Activated T-cell treated with anti-CD3 and anti-CD28 coated beads, Interleukin-2, amount 50 U/mL, for 48 hours (primary cell): Measurements from ENCODE around the gene AGTR1.
"Not testable (repeated sequence)": the region's sequence is repeated elsewhere in the genome, so short reads cannot be mapped to it uniquely, and the experiment has no call there.

Source experiments
- DNase-seq, 2 experiments: peaks; one replicate each; pipeline ENCODE4 v3.0.0-alpha.2; 2020

The AGTR1 gene

DNA sequence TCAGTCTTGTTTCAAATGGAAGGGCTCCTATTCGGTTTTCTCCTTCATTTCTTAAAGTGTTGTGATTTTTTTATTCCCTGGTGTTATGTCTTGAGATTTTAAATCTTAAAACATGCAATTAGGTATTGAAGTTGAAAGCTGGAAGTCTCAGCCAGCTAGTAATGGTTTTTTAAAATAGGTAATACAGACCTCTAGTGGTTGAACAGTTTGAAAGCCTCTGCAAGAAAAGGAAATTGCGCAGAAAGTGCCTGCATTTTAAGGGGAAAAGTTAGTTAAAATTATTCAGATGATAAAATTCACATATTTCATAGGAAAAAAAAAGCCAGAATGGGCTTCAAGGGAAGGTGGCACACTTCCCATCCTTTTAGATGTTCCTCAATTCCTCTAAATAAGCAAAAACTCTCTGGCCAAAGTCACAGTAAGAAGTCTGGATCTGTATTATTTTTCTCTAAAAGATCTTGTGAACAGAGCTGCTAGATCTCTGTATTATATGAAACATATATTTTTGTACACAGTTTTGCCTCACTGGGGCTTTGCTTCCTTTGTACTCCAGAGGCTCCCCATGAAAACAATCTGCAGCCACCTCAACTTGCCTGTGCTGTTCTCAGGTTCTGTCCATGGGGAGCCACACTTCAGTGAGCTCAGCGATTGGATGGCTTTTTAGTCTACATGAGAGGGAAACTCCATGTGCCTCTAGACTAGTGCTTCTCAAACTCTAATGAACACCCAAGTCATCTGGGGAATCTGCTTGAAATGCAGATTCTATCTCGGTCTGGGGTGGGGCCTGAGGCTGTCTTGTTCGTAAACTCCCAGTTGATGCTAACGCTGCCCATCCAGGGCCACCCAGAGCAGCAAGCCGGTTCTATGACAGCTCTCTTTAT, 21.5 kb downstream of the AGTR1 start:
- no peak for DNase-seq

DNA sequence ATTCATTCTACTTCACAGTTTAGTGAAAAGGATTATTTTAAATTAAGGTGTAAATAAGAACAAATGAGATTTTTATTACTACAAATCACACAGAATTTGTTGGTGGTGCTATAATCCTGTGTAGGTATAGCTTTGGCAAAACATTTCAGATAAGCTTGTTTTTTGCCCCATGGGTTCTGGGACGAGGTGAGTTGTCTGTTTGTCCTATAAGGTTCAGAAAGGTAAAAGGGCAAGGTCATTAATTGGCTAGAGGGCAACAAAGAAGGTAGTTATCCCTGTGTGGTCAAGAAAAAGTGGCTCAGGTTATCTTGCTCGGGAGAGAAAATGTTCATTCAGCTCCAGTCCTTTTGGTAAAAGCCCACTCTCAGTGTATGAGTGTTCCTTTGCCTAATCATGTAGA, 23.2 kb downstream of the AGTR1 start:
- no peak for DNase-seq

DNA sequence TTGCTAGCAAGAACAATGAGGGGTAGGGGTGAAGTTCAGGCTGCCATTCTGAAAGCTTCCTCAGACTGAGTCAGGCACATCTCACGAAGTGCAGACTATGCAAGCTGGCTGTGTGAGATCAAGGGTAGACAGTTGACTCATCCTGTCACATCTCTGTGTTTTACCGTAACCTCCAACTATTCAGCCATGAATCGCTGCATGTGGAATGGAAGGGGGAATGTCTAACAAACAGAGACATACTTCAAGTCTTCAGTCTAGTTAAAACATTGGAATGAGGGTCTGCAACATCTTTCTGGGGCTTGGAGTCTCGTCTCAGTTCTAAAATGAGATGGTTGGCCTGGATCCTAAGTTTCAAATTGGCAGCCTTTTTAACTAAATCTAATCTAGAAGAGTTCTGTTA, 25.9 kb downstream of the AGTR1 start:
- DNase-seq = no peak

DNA sequence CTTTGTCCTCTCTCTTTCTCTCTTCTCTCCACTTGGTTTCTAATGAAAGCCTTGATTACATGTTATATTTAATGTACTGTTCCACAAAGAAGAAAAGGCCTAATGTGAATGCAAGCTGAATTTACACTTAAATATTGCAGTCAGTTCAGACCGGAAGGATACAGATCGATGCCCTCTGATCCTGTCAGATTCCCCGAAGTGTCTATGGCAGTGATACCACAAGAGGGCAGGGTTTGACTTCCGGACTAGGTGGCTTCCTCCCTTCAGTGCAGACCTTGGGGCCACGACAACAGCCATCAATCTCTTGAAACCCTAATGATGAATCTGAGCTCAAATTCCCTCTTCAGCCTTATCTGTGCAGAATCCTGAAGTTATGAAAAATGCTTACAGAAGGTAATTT, 29.5 kb downstream of the AGTR1 start:
- no peak for DNase-seq

DNA sequence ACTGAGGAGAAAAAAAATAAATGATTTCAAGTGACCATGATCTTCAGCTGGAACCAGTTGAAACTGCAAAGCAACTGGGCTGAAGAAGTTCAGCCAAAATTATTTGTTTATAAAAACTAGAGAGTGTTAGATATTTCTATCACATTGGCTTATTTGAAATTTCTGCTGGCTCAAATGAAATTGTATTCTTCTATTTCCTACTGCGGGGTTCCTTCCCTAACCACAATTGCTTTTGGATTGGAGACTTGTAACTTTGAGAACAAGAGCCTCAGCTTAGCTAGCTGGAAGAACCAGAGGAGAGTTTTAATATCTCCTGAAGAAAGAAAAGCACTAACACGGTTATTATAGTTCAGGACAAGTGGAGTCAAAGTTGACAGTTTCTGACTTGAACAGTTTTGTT, 31.1 kb downstream of the AGTR1 start:
- no peak for DNase-seq

DNA sequence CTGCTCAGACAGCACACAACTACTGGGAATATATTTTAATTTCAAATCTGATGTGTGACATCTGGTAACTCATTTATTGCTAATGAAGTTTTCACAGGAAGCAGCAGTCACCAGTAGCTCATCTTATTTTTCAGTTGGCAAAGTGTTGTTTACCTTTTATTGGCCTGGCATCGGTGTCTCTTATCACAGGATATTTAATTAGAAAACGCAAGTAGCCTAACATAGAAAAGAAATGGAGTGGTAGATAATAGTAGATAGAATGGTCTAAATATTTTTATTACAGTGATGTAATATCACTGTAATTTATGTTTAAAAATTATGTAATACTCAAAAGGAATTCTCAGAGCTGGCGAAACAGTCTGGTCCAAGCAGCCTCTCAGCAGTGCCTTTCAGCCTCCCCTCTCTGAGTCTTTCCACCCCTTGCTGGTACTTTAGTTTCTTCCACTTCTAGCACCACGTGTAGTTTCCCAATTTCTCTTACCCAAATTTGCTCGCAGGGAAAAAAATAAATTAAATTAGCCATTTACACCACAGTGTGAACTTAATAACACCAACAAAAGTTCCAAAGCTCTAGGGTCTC, 31.9 kb downstream of the AGTR1 start:
- DNase-seq = no peak

DNA sequence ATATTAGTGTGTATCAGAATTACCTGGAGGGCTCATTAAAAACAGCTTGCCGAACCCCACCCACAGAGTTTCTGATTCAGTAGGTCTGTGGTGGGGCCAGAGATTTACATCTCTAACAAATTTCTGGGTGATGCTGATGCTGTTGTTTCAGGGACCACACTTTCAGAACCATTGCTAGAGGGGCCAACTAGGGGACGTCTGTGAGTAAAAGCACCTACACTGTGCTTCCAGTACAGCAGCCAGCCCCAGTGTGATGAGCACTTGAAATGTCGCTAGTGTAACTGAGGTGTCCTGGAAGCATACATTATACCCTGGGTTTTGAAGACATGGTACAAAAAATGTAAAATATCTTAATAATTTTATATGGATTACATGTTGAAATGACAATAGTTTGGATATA, 33.0 kb downstream of the AGTR1 start:
- DNase-seq = no peak

DNA sequence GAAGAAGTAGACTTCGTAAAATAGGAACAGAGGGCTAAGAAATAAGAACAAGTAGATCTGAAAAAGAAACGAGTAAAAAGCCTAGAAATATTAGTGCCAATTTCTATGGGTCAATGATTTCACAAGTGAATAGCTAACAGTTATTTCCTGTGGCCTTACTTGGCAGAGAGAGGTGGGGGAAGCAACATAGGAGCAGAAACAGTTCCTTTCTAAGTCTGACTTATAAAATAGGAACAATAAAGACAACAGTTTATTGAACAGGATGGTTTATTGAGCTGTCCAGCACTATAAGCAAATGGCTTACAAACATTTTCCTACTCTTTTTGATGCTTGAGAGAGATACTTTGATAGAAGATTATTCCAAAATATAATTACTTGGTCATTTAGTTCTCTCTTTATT, 37.9 kb downstream of the AGTR1 start:
- no peak for DNase-seq

DNA sequence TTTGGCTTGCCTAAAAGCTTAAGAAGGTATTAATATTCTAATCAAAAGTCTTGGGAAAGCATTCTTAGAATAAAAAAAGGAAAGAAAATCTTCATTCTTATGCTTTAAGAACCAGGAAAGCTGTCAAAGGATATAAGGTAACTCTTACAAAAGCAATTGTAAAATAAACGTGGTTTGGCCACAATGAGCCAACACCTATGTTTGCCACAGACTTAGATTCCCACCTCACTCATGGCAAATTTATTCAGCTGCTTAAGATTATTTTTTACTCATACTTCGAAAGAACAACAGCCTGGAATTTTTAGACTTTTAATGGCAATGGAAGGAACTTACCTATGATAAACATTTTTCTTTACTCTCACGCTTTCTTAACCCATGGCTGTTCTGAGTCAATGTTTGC, 38.4 kb downstream of the AGTR1 start:
- DNase-seq = no peak

DNA sequence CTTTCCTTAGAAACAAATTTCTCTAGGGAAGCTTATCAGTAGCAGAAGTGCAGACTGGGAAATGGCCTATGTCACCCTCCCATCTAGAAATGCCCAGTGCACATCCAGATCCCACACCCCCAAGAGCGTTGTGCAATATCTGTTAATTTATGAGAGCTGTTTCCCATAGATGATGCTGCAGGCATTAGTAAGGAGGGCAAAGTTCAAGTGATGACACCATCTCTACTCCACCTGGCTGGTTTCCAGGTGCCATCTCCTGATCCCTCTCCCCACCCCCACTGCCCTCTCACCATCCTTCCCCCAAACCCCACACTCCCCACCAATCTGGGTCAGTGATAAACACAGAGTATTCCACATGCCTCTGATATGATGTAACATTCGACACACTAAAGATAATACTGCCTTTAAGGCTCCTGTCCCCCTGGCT, 39.4 kb downstream of the AGTR1 start:
- DNase-seq = no peak

DNA sequence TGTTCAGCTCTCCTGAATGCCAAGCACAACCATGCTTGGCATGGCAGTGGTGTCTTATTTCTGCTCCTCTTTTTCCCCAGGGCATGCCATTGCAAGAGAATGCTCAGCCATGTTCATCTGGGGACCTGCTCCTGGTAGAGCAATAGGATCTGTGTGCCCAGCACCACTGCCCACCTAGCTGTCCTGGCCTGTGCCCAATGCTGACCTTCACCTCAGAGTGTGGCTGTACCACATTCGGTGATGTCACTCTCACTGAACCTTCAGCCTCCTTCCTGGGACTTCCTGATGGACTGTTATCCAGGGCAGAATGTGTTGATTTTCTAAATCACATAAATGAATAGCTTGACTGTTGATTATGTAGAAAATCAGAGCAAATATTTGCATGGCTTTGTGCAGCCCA, 42.0 kb downstream of the AGTR1 start:
- DNase-seq = no peak

DNA sequence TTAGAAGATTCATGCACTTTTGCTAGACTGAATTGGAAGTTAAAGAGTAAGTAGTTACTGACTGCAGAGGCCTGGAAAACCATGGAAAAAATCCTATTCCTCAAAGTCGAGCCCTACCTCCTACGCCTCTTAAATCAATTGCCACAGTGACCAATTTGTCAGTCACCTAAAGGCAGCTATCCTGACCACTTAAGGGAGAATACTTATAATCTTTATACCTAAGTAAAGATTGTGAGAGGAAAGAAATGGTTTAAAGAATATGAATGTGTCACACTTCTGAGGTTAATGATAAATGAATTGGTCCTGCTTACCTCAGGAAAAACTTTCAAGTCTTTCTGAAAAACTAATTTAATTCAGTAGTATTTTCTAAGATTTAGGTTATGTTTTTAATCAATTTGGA, 42.6 kb downstream of the AGTR1 start:
- DNase-seq = no peak

DNA sequence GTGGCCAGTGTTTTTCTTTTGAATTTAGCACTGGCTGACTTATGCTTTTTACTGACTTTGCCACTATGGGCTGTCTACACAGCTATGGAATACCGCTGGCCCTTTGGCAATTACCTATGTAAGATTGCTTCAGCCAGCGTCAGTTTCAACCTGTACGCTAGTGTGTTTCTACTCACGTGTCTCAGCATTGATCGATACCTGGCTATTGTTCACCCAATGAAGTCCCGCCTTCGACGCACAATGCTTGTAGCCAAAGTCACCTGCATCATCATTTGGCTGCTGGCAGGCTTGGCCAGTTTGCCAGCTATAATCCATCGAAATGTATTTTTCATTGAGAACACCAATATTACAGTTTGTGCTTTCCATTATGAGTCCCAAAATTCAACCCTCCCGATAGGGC, 43.5 kb downstream of the AGTR1 start:
- DNase-seq = no peak

DNA sequence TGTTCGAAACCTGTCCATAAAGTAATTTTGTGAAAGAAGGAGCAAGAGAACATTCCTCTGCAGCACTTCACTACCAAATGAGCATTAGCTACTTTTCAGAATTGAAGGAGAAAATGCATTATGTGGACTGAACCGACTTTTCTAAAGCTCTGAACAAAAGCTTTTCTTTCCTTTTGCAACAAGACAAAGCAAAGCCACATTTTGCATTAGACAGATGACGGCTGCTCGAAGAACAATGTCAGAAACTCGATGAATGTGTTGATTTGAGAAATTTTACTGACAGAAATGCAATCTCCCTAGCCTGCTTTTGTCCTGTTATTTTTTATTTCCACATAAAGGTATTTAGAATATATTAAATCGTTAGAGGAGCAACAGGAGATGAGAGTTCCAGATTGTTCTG, 44.4 kb downstream of the AGTR1 start:
- DNase-seq = no peak

DNA sequence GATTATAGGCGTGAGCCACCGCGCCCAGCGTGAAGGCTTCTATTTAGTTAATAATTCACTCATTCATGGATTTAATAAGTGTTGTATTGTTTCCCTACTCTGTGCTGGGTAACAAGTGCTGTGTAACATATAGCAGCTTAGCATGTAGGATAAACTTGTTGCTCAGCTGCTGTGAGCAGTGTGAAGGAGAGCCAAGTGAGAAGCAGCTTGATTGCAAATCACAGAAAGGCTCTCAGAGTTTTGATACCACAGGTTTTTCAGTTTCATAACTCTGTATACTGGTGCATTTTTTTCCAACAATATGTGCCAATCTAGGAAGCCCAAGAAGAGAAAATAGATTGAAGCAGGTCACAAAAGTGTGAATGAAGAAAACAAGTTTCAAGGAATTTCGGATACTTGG, 48.4 kb downstream of the AGTR1 start:
- no peak for DNase-seq

DNA sequence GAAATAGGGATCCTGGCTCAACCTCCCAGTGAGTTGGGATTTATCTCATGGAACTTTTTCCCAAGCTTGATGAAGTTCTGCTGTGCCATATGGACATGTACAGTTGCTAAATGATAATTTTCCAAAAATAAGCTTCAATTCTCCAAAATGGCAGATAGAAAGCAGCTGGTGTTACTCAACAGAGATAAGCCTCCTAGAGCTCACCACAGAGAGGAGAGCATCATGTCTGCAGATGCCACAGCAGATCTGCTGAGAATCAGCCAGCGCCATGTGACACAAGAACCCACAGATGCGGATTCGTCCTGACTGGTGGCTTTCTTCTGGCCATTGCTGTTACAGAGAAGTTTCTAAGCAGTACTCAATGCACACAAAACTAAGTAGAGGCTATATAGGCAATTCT, 50.6 kb downstream of the AGTR1 start:
- DNase-seq = no peak

DNA sequence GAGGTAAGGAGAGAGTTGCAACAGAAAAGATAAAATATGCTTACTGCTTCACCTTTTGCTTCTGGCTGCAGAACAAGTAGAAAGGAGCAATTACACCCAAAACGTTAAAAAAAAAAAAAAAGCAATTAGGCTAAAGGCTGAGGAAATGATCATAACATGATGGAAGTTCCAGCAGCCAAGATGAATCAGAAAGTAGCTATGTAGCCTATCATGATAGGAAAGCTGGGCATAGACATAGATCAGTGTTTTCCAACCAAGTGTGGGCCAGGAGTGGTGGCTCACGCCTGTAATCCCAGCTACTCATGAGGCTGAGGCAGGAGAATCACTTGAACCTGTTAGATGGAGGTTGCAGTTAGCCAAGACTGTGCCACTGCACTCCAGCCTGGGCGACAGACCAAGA, 52.6 kb downstream of the AGTR1 start:
- no peak for DNase-seq

DNA sequence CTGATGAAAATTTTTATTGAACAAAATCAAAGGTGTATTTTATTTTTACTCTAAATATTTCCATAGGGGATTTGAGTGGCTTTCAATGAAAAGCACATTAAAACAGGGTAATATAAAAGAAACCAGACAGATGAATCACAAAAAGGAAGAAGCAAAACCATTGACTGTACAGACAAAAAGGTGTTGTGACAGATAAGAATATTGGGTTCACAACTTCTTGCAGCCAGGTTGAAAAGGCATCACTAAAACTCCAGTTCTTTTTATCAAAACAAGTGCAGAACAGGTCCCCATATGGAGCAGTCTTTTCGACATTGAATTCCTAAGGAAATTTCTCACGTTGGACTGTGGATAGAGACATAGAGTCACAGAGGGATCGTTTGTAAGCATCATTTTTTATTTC, 53.8 kb downstream of the AGTR1 start:
- no peak for DNase-seq

DNA sequence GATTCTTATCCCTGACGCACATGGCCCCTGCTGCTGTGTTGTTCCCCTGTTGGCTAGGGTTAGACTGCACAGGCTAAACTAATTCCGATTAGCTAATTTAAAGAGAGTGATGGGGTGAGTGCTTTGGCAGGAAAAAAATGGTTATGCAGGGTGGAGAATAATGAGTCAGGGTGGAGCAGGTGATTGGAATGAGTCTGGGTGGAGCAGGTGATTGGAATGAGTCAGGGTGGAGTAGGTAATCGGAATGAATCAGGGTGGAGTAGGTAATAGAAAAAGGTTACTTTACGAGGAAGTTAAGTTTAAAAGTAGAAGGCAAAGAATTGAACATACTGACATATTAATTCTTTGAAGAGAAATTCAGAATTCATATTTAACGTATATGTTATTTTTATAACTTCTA, 55.7 kb downstream of the AGTR1 start:
- not testable (repeated sequence) for DNase-seq

DNA sequence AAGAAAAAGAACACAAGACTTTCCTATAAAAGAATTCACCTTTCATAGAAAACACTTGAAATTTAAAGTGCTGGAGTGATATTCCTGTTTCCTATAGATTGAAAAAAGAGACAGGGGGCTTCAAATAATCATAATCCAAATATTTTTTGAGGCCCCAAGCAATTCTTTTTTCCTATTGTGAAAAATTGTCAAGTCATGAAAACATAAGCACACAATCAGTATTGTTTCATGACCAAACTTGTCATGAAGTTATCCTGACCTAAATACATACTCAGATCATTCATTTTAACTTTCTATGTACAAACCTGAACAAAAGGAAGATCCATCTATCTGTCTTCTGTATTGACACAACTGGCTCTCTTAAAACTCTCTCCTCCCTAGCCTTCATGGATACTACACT, 57.9 kb downstream of the AGTR1 start:
- no peak for DNase-seq

DNA sequence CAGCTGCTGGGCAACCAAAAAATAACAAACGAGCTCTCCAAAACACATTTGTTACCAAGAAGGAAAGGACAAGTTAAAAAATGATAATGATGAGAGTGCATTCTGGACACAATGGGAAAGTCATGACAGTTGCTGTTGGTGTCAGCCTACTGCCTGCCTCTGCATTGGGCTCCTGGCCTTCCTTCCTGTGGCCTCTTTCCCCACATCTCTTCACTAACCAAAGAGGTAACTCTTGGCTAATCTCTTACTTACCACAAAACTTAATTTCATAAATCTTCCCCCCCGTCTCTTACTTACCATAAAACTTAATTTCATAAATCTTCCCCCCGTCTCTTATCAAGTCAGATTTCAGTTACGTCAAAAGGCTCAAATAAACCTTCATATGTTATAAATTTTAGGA, 58.6 kb downstream of the AGTR1 start:
- DNase-seq = no peak

DNA sequence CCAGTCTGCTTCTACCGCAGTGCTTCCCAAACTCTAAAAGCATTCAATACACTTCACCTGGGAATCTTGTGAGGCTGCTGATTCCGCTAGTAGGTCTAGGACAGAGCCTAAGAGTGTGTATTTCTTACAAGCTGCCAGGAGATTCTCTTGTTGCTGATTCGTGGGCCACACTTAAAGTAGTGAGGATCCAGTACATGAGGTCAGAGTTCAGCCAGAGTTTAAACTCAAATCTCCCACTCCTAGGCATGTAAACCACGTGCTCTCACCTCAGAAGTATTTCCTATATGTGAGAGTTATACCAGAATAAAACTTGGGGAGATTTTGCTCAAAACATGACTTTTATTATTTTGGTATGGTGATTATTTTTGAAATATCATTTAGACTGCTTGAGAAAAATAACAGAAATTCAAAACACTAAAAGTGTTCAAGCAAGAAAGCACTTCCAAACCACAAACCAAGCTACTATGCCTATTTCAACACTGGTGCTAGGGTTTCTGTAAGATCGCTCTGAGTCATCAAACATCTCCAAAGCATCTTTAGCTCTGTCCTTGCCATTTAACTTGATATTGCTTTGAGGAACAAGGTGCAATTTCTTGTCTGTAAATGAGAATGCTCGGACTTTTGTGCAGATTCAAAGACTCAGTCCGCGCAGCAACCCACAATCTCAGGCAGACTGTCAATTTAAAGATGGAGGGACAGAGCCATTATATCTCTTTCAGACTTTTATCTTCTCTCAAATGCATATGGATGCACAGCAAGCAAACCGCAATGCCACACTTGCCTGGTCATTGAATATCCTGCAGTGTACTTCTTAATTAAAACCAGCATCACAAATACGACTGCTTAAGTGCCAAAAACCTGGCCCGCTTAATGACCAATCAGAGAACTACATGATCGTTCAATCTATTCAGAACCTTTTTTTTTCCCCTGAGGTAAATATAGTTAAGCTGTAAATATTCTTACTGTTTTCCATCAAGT, 59.8 kb downstream of the AGTR1 start:
- no peak for DNase-seq

DNA sequence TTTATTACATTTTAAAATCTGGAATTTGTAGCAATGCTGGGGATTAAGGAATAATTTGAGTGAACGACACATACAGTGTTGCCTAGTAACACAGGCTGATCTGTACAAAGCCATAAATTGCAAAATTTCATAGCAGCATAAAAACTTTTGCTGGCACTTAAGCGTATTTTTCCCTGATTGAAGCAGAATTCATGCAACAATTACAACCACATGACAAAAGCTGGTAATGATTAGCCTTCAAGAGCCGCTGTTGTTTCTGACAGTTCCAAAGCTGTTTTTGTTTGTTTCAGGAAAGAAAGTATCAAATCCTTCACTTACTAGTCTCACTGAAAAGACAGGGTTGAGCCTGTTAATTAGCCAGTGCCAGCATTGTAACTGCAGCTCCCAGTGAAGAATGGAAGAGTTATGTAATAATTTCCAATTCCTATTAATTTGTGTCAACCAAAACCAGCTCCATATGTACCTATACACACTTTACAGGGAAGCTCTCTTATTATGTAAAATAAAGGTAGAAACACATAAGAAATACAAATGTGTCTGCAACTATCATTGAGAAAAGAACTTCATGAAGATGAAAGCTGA, 60.7 kb downstream of the AGTR1 start:
- DNase-seq = no peak
